Epithelial cell of esophagus (primary cell): Measurements from ENCODE around the gene C13orf42.
"Not testable (repeated sequence)": the region's sequence is repeated elsewhere in the genome, so short reads cannot be mapped to it uniquely, and the experiment has no call there.

ENCODE experiments used
- DNase-seq: peaks from one replicate; pipeline ENCODE4 v3.0.0; 2010; ENCODE audit warnings: low read depth
- H3K4me3 ChIP-seq: 2 replicates; pipeline ENCODE4 v1.5.1; 2011; ENCODE audit warnings: mild to moderate bottlenecking, low read length, control low read depth
- CTCF ChIP-seq: IDR thresholded peaks from 2 replicates; pipeline ENCODE4 v1.5.1; 2011; ENCODE audit warnings: low read depth, mild to moderate bottlenecking, low read length, control low read depth, inconsistent platforms; ENCODE audit not compliant: insufficient read depth; ENCODE audit errors: missing control alignments

Gene C13orf42

DNA sequence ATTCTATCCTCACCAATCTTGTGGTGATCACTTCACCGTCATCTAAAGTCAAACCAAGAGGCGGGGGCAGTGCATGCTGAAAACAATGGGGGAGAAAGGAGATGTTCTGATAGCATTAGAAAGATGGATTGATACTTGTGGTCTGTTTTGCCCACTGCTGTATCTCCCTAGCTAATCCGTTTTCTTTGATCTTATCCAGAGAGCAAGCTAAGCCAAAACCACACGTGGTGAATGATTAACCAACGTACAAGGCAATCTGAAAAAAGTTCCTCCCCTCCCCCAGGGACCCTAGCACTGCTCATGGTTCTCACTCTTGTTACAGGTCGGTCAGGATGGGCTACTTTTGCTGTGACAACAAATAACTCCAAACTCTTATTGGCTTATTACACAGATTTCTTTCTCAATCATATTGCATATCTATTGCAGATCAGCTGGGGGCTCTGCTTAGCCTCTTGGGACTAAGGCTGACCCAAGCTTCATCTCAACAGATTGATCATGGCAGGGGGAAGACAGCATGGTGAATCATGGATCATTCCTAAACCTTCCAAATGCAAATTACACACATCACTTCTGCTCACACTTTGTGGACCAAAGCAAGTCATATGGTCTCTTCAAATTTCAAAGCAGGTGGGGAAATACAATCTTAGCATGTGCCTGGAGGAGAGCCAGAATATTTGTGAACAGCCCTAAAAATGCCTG lies 11.9 kb upstream of the C13orf42 start:
- no peak overlapping the region for H3K4me3 ChIP-seq
- no peak for TF ChIP-seq CTCF
- no peak for DNase-seq

GRCh38 chr13:51120873-51121272 lies 9.8 kb upstream of the C13orf42 start:
- DNase-seq, result peak; percentile 32
- not testable (repeated sequence) for H3K4me3 ChIP-seq

GRCh38 chr13:51118809-51119431 lies 7.8 kb upstream of the C13orf42 start:
- DNase-seq, result no peak
- no peak for TF ChIP-seq CTCF
- H3K4me3 ChIP-seq, result no peak overlapping the region

More at GRCh38 chr13:51120873-51121272, 9.8 kb upstream of the C13orf42 start:
- TF ChIP-seq CTCF, result peak; percentile 32

DNA sequence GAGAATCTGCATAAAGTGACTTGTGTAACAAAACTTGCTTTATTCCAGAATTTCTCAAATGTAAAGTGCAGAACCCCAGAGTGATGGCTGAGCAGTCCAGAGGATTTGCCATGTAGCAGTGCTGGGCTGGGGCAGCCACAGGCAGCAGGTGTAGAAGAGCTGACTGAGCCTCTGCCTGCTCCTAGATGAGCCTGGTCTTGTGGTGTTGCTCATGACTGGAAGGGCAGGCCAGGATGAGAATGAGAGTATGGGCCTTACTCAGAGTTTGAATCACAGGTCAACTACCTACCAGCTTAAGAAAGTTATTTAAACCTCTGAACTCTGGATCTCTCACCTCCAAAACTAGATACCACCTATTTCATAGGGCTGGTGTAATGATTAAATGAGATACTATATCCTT lies 2.9 kb upstream of the C13orf42 start:
- H3K4me3 ChIP-seq, result no peak overlapping the region
- DNase-seq, result peak; percentile 42
- TF ChIP-seq CTCF, result no peak

- no peak for DNase-seq
Observed at GRCh38 chr13:51113186-51113881, 2.3 kb upstream of the C13orf42 start.

GRCh38 chr13:51112771-51113170 lies 1.7 kb upstream of the C13orf42 start:
- no peak overlapping the region for H3K4me3 ChIP-seq
- DNase-seq, result peak; percentile 45
- no peak for TF ChIP-seq CTCF

More at GRCh38 chr13:51113186-51113881, 2.3 kb upstream of the C13orf42 start:
- no peak overlapping the region for H3K4me3 ChIP-seq
- TF ChIP-seq CTCF, result no peak
